Ovary (tissue), 3 donors: Measurements from ENCODE around the gene POU5F1.

ENCODE experiments used
- CTCF ChIP-seq, 3 donors: fragments of 450-650 bp in 2 of 3; fragments of 200-600 bp in 1 of 3; IDR thresholded peaks; one replicate each; pipeline versions ENCODE4 v1.5.1 to v1.8.0; 2016 to 2022; ENCODE audit warnings: antibody characterized with exemption in 3 of 3, mild to moderate bottlenecking in 1 of 3
- POLR2A ChIP-seq: fragments of 450-650 bp; IDR thresholded peaks from one replicate; pipeline ENCODE4 v1.6.1; 2017; ENCODE audit warnings: antibody characterized with exemption, mild to moderate bottlenecking, moderate library complexity
- donor health status: DM: no; HTN: no; CAD: no.

- TF ChIP-seq CTCF (IDR thresholded peaks at IDR 0.05) = no peak
- no peak for TF ChIP-seq POLR2A
These were observed 55.3 kb downstream of the POU5F1 start for GRCh38 chr6:31114970-31115849.
